PFSK-1 (cell line): ENCODE measurements around the gene IL1RAP.

Source experiments
- FOXP2 ChIP-seq: optimal IDR thresholded peaks from 2 replicates; pipeline ENCODE3; 2011; ENCODE audit warnings: borderline replicate concordance, control low read depth, inconsistent platforms; ENCODE audit not compliant: insufficient read depth; ENCODE audit errors: extremely low read length, extremely low read depth
- POLR2AphosphoS5 ChIP-seq: IDR thresholded peaks from 2 replicates; pipeline ENCODE4 v1.6.1; 2012; ENCODE audit warnings: low read depth, mild to moderate bottlenecking, control low read depth, low read length, moderate library complexity
- REST ChIP-seq, 2 experiments: IDR thresholded peaks; 2 replicates each; pipeline versions ENCODE4 v1.6.1 to v1.8.0; 2011 to 2012; ENCODE audit warnings: low read depth in 2 of 2, low read length in 2 of 2, control low read depth in 1 of 2, inconsistent platforms in 1 of 2, mild to moderate bottlenecking in 1 of 2, moderate library complexity in 1 of 2; ENCODE audit not compliant: insufficient read depth in 1 of 2
- SIN3A ChIP-seq: IDR thresholded peaks from 2 replicates; pipeline ENCODE4 v1.6.1; 2012; ENCODE audit warnings: mild to moderate bottlenecking, low read length, moderate library complexity, borderline replicate concordance; ENCODE audit not compliant: insufficient read depth
- TAF1 ChIP-seq: IDR thresholded peaks from 2 replicates; pipeline ENCODE4 v1.6.1; 2012; ENCODE audit warnings: low read length, control low read depth, borderline replicate concordance; ENCODE audit not compliant: insufficient read depth

Gene IL1RAP

GRCh38 chr3:190548031-190548656 is 34.3 kb downstream of the IL1RAP start:
- TF ChIP-seq POLR2AphosphoS5 = no peak
- no peak for TF ChIP-seq FOXP2
- no peak for TF ChIP-seq SIN3A
- no peak for TF ChIP-seq TAF1
- TF ChIP-seq REST (IDR thresholded peaks at IDR 0.05; ENCODE audit: insufficient read depth in 1 of 2, low read depth in 2 of 2, low read length in 2 of 2) = no peak

- TF ChIP-seq REST (IDR thresholded peaks at IDR 0.05; ENCODE audit: insufficient read depth in 1 of 2, low read depth in 2 of 2, low read length in 2 of 2) (no peak), FOXP2 (no peak), TAF1 (no peak), SIN3A (no peak), POLR2AphosphoS5 (no peak)
Measured at GRCh38 chr3:190552021-190552420, 38.1 kb downstream of the IL1RAP start.

- TF ChIP-seq TAF1 (no peak), FOXP2 (no peak), POLR2AphosphoS5 (no peak), SIN3A (no peak), REST (IDR thresholded peaks at IDR 0.05; ENCODE audit: insufficient read depth in 1 of 2, low read depth in 2 of 2, low read length in 2 of 2) (no peak)
Measured at GRCh38 chr3:190552969-190553759, 39.3 kb downstream of the IL1RAP start.

- TF ChIP-seq FOXP2 (no peak), POLR2AphosphoS5 (no peak), SIN3A (no peak), TAF1 (no peak), REST (IDR thresholded peaks at IDR 0.05; ENCODE audit: insufficient read depth in 1 of 2, low read depth in 2 of 2, low read length in 2 of 2) (no peak)
Measured at GRCh38 chr3:190554197-190554596, 40.3 kb downstream of the IL1RAP start.
